Stomach (tissue), 9 donors: Measurements from ENCODE around the gene RFX3. TPM values are rescaled to one million over a fixed set of nuclear protein-coding genes. Genes with fewer than 3 reads are reported as not detected.
"Not testable (repeated sequence)": the region's sequence is repeated elsewhere in the genome, so short reads cannot be mapped to it uniquely, and the experiment has no call there.

Experiments used
- DNase-seq, 2 donors: peaks; one replicate each; pipeline versions ENCODE4 v3.0.0 to v3.0.0-alpha.2; 2013 to 2019
- H3K27ac ChIP-seq, 5 donors: fragments of 200-600 bp in 4 of 5; sonication (generic) in 4 of 5; one replicate each; pipeline ENCODE4 v1.5.1; 2013 to 2019; ENCODE audit warnings: mild to moderate bottlenecking in 1 of 5, moderate library complexity in 1 of 5
- H3K27me3 ChIP-seq, 3 donors: fragments of 200-600 bp; sonication (generic); one replicate each; pipeline ENCODE4 v1.5.1; 2017 to 2019; ENCODE audit warnings: mixed run types in 1 of 3
- H3K36me3 ChIP-seq, 4 donors: fragments of 200-600 bp; sonication (generic); 1 replicate in 3 of 4; 2 replicates in 1 of 4; pipeline ENCODE4 v1.5.1; 2016 to 2019
- H3K4me1 ChIP-seq, 4 donors: fragments of 200-600 bp; sonication (generic); one replicate each; pipeline ENCODE4 v1.5.1; 2016 to 2019
- H3K4me3 ChIP-seq, 4 donors: fragments of 200-600 bp; sonication (generic) in 3 of 4; one replicate each; pipeline ENCODE4 v1.5.1; 2016 to 2019; ENCODE audit warnings: mild to moderate bottlenecking in 1 of 4
- H3K9me3 ChIP-seq, 4 donors: fragments of 200-600 bp; sonication (generic); one replicate each; pipeline ENCODE4 v1.5.1; 2016 to 2019
- CTCF ChIP-seq, 7 experiments: fragments of 450-650 bp in 4 of 7; fragments of 200-600 bp in 3 of 7; sonication (generic) in 3 of 7; IDR thresholded peaks; one replicate each; pipeline ENCODE4 v1.5.1; 2016 to 2019; ENCODE audit warnings: antibody characterized with exemption in 7 of 7, control low read depth in 2 of 7, mild to moderate bottlenecking in 1 of 7
- EP300 ChIP-seq: sonication (generic); formaldehyde crosslinking; IDR thresholded peaks from one replicate; pipeline ENCODE4 v1.6.1; 2017; ENCODE audit warnings: antibody characterized with exemption
- POLR2A ChIP-seq, 4 donors: fragments of 450-650 bp; IDR thresholded peaks; one replicate each; pipeline ENCODE4 v1.6.1; 2016; ENCODE audit warnings: antibody characterized with exemption in 4 of 4, control low read depth in 2 of 4, mild to moderate bottlenecking in 1 of 4, moderate library complexity in 1 of 4
- POLR2AphosphoS5 ChIP-seq, 3 donors: sonication (generic); formaldehyde crosslinking; IDR thresholded peaks; one replicate each; pipeline ENCODE4 v1.6.1; 2016; ENCODE audit warnings: antibody characterized with exemption in 3 of 3
- WGBS, 5 donors: extraction: QIAGEN DNeasy Blood & Tissue Kit in 3 of 5; methylation state at CpG; one replicate each; pipeline versions ENCODE4 v1.1.5 to v1.1.7; 2013 to 2018; 5-methylcytosine and 5-hydroxymethylcytosine counted together
- intact Hi-C: fragments of 100-400 bp; cut with DNase I; formaldehyde crosslinking; loops from one replicate; pipeline ENCODE4 v1.15.1; 2023; ENCODE audit warnings: low total_unique reads
- polyA plus RNA-seq, 3 donors: library from polyadenylated mRNA; stranded (reverse); fragments of 200-250 nt; gene quantifications; one replicate each; pipeline ENCODE4 v1.2.3, GENCODE V29; 2013
- total RNA-seq, 5 donors: library from RNA; depleted of rRNA; stranded (reverse); fragments of >200 nt; gene quantifications; one replicate each; pipeline versions ENCODE4 v1.1.0 to v1.2.3, GENCODE V29; 2014 to 2016
- donor health status: healthy with polysubstance abuse.
- donor health status: Bipolar disorder and iron deficiency.
- donor health status: healthy.

Gene RFX3
- total and polyA plus RNA-seq, 8 donors = 0.76 to 22.8 (median 6.1) TPM

GRCh38 chr9:3321186-3321585 lies 204.6 kb downstream of the RFX3 start:
- 67 to 94% (median 75%) methylated on average over 4 of the region's 4 CpGs for WGBS, 5 donors
- Histone ChIP-seq H3K4me1 (no peaks in the 10 kb centered on the region), H3K9me3 (peaks cover 0 to 7% (median 3%) of the 10 kb centered on the region in 4 donors), H3K27ac (no peak overlapping the region), H3K4me3 (no peak overlapping the region), H3K27me3 (no peaks in the 10 kb centered on the region), H3K36me3 (no peaks in the 10 kb centered on the region)
- no peak for DNase-seq
- intact Hi-C loops = no loop called here
- TF ChIP-seq POLR2A (IDR thresholded peaks at IDR 0.05) (no peak), EP300 (no peak), POLR2AphosphoS5 (IDR thresholded peaks at IDR 0.05) (no peak), CTCF (IDR thresholded peaks at IDR 0.05) (no peak)

- DNase-seq, intact Hi-C loops: not testable (repeated sequence)
- WGBS, 5 donors = 93 to 98% (median 95%) methylated on average over 8 to 9 of the region's 9 CpGs
Observed at GRCh38 chr9:3312595-3312994, 213.2 kb downstream of the RFX3 start.

GRCh38 chr9:3308609-3309008 lies 217.2 kb downstream of the RFX3 start:
- Histone ChIP-seq H3K9me3 (no peaks in the 10 kb centered on the region), H3K36me3 (peaks cover 0 to 5% (median 4%) of the 10 kb centered on the region in 4 donors), H3K4me1 (no peaks in the 10 kb centered on the region), H3K27ac (no peak overlapping the region), H3K4me3 (no peak overlapping the region), H3K27me3 (no peaks in the 10 kb centered on the region)
- intact Hi-C loops = no loop called here
- TF ChIP-seq POLR2A (IDR thresholded peaks at IDR 0.05) (no peak), EP300 (no peak), POLR2AphosphoS5 (IDR thresholded peaks at IDR 0.05) (no peak), CTCF (IDR thresholded peaks at IDR 0.05) (no peak)
- DNase-seq = no peak
- WGBS, 5 donors = 95 to 98% (median 98%) methylated on average over 2 of the region's 2 CpGs

More at GRCh38 chr9:3312595-3312994, 213.2 kb downstream of the RFX3 start:
- H3K9me3 ChIP-seq, H3K27ac ChIP-seq, H3K36me3 ChIP-seq, H3K4me3 ChIP-seq, H3K4me1 ChIP-seq, H3K27me3 ChIP-seq: not testable (repeated sequence)

GRCh38 chr9:3304388-3304787 lies 221.4 kb downstream of the RFX3 start:
- intact Hi-C loops, H3K27me3 ChIP-seq, H3K4me3 ChIP-seq, H3K36me3 ChIP-seq, H3K27ac ChIP-seq, DNase-seq, H3K9me3 ChIP-seq, H3K4me1 ChIP-seq: not testable (repeated sequence)
- 80 to 87% (median 82%) methylated on average over 1 of the region's 1 CpG for WGBS, 5 donors

- WGBS, 5 donors = 65 to 84% (median 76%) methylated on average over 2 of the region's 2 CpGs
- TF ChIP-seq POLR2A (IDR thresholded peaks at IDR 0.05) (no peak), CTCF (IDR thresholded peaks at IDR 0.05) (no peak), EP300 (no peak), POLR2AphosphoS5 (IDR thresholded peaks at IDR 0.05) (no peak)
- peak in 1 of 2 donors; percentile 2 for DNase-seq
- Histone ChIP-seq H3K36me3 (peaks cover 0 to under 1% (median 0%) of the 10 kb centered on the region in 4 donors), H3K4me1 (no peaks in the 10 kb centered on the region), H3K9me3 (no peaks in the 10 kb centered on the region), H3K27ac (no peak overlapping the region), H3K27me3 (no peaks in the 10 kb centered on the region), H3K4me3 (no peak overlapping the region)
- intact Hi-C loops = no loop called here
Observed at GRCh38 chr9:3299872-3300271, 225.9 kb downstream of the RFX3 start.
